ENCODE results near the gene TNNI3K. TPM values are rescaled to one million over a fixed set of nuclear protein-coding genes. Genes with fewer than 3 reads are reported as not detected.
"Not testable (repeated sequence)": the region's sequence is repeated elsewhere in the genome, so short reads cannot be mapped to it uniquely, and the experiment has no call there.

TNNI3K gene
- total RNA-seq, 1 experiment from 2014 or later: not detected

GRCh38 chr1:74247881-74248528 lies 12.8 kb downstream of the TNNI3K start:
- BruUV-seq (replicated peaks): no TSS peak
- POLR2A ChIA-PET (ENCODE audit: low non-redundant PET): no interaction called here

GRCh38 chr1:74253243-74253824 lies 18.1 kb downstream of the TNNI3K start:
- intact Hi-C loops (cut with micrococcal nuclease; ENCODE audit: unreplicated experiment); H3K36me3 ChIP-seq (ENCODE audit: insufficient read depth, low read length, poor library complexity, severe bottlenecking); H3K27ac ChIP-seq (ENCODE audit: low read depth, low read length, poor library complexity, severe bottlenecking); H3K27me3 ChIP-seq (replicated peaks; ENCODE audit: insufficient read depth, low read depth, low read length, poor library complexity); BruUV-seq (replicated peaks); CTCF ChIA-PET; POLR2A ChIA-PET (ENCODE audit: low non-redundant PET); H3K9me3 ChIP-seq (ENCODE audit: low read depth, low read length, poor library complexity, severe bottlenecking); H3K4me1 ChIP-seq (ENCODE audit: insufficient read depth, low read length, poor library complexity, severe bottlenecking); H3K4me3 ChIP-seq (ENCODE audit: low read depth, low read length, poor library complexity, severe bottlenecking); DNase-seq (ENCODE audit: low spot score): not testable (repeated sequence)

More at GRCh38 chr1:74247881-74248528, 12.8 kb downstream of the TNNI3K start:
- Histone ChIP-seq H3K4me3 (ENCODE audit: low read depth, low read length, poor library complexity, severe bottlenecking) (no peak overlapping the region), H3K4me1 (ENCODE audit: insufficient read depth, low read length, poor library complexity, severe bottlenecking) (no peaks in the 10 kb centered on the region), H3K36me3 (ENCODE audit: insufficient read depth, low read length, poor library complexity, severe bottlenecking) (no peaks in the 10 kb centered on the region), H3K9me3 (ENCODE audit: low read depth, low read length, poor library complexity, severe bottlenecking) (no peaks in the 10 kb centered on the region), H3K27ac (ENCODE audit: low read depth, low read length, poor library complexity, severe bottlenecking) (no peak overlapping the region), H3K27me3 (replicated peaks; ENCODE audit: insufficient read depth, low read depth, low read length, poor library complexity) (no peaks in the 10 kb centered on the region)
- intact Hi-C loops (cut with micrococcal nuclease; ENCODE audit: unreplicated experiment): no loop called here
- DNase-seq (ENCODE audit: low spot score): no peak
- TF ChIP-seq CTCF (conservative IDR thresholded peaks at IDR 0.05; ENCODE audit: low read depth, low read length) (no peak), EZH2 (IDR thresholded peaks at IDR 0.05; ENCODE audit: borderline replicate concordance, low read depth, low read length, poor library complexity, severe bottlenecking) (no peak)
- CTCF ChIA-PET: no interaction called here

- H3K4me1 ChIP-seq (ENCODE audit: insufficient read depth, low read length, poor library complexity, severe bottlenecking): no peaks in the 10 kb centered on the region
- intact Hi-C loops (cut with micrococcal nuclease; ENCODE audit: unreplicated experiment): no loop called here
- ChIA-PET CTCF (no interaction called here), POLR2A (ENCODE audit: low non-redundant PET) (no interaction called here)
- no peaks in the 10 kb centered on the region for H3K27me3 ChIP-seq (replicated peaks; ENCODE audit: insufficient read depth, low read depth, low read length, poor library complexity)
- H3K36me3 ChIP-seq (ENCODE audit: insufficient read depth, low read length, poor library complexity, severe bottlenecking): no peaks in the 10 kb centered on the region
- H3K4me3 ChIP-seq (ENCODE audit: low read depth, low read length, poor library complexity, severe bottlenecking): no peak overlapping the region
- TF ChIP-seq CTCF (conservative IDR thresholded peaks at IDR 0.05; ENCODE audit: low read depth, low read length) (no peak), EZH2 (IDR thresholded peaks at IDR 0.05; ENCODE audit: borderline replicate concordance, low read depth, low read length, poor library complexity, severe bottlenecking) (no peak)
- H3K27ac ChIP-seq (ENCODE audit: low read depth, low read length, poor library complexity, severe bottlenecking): no peak overlapping the region
- no peaks in the 10 kb centered on the region for H3K9me3 ChIP-seq (ENCODE audit: low read depth, low read length, poor library complexity, severe bottlenecking)
- BruUV-seq (replicated peaks): no TSS peak
- DNase-seq (ENCODE audit: low spot score): no peak
Observed at GRCh38 chr1:74266001-74266400, 30.8 kb downstream of the TNNI3K start.

GRCh38 chr1:74271503-74271902 lies 36.3 kb downstream of the TNNI3K start:
- no peaks in the 10 kb centered on the region for H3K4me1 ChIP-seq (ENCODE audit: insufficient read depth, low read length, poor library complexity, severe bottlenecking)
- H3K36me3 ChIP-seq (ENCODE audit: insufficient read depth, low read length, poor library complexity, severe bottlenecking): no peaks in the 10 kb centered on the region
- no TSS peak for BruUV-seq (replicated peaks)
- TF ChIP-seq EZH2 (IDR thresholded peaks at IDR 0.05; ENCODE audit: borderline replicate concordance, low read depth, low read length, poor library complexity, severe bottlenecking) (no peak), CTCF (conservative IDR thresholded peaks at IDR 0.05; ENCODE audit: low read depth, low read length) (no peak)
- no peak overlapping the region for H3K27ac ChIP-seq (ENCODE audit: low read depth, low read length, poor library complexity, severe bottlenecking)
- no peaks in the 10 kb centered on the region for H3K27me3 ChIP-seq (replicated peaks; ENCODE audit: insufficient read depth, low read depth, low read length, poor library complexity)
- no peaks in the 10 kb centered on the region for H3K9me3 ChIP-seq (ENCODE audit: low read depth, low read length, poor library complexity, severe bottlenecking)
- DNase-seq (ENCODE audit: low spot score): no peak
- intact Hi-C loops (cut with micrococcal nuclease; ENCODE audit: unreplicated experiment): no loop called here
- ChIA-PET POLR2A (ENCODE audit: low non-redundant PET) (no interaction called here), CTCF (no interaction called here)
- no peak overlapping the region for H3K4me3 ChIP-seq (ENCODE audit: low read depth, low read length, poor library complexity, severe bottlenecking)
